ENCODE data around the gene CEBPA.
"Not testable (repeated sequence)": the region's sequence is repeated elsewhere in the genome, so short reads cannot be mapped to it uniquely, and the experiment has no call there.

CEBPA gene

GRCh38 chr19:33300009-33300893, 2.1 kb downstream of the CEBPA start:
- no peak for DNase-seq

DNA sequence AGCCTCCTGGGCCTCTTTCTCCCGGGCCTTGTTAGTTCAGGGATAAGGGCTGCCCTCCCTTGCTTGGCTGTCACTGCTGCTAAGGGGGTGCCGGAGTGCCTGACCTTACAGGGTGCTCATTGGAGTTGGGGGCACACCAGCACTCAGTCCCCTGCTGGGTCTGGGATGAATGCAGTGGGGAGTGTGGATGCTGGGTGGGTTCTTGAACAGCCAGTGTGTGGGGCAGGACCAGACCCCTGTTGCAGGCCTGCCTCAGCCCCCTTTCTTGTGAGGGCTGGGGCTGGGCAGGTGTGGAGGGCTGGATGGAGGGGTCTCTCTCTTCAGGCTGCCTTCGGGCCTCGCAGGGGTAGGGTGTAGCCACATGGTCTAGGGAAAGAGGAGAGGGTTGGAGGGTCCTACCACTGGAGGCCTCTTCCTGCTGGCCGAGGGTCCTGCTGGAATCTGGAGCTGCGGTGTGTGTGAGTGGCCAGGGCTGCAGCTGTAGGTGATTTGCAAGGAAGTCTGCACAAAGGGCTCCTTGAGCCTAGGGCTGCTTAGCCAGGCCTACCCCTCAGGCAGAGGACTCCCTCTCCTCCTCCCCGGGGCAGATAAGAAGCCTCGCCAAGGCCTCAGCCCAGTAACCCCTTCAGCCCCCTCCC, 3.2 kb downstream of the CEBPA start:
- no peak for DNase-seq

DNA sequence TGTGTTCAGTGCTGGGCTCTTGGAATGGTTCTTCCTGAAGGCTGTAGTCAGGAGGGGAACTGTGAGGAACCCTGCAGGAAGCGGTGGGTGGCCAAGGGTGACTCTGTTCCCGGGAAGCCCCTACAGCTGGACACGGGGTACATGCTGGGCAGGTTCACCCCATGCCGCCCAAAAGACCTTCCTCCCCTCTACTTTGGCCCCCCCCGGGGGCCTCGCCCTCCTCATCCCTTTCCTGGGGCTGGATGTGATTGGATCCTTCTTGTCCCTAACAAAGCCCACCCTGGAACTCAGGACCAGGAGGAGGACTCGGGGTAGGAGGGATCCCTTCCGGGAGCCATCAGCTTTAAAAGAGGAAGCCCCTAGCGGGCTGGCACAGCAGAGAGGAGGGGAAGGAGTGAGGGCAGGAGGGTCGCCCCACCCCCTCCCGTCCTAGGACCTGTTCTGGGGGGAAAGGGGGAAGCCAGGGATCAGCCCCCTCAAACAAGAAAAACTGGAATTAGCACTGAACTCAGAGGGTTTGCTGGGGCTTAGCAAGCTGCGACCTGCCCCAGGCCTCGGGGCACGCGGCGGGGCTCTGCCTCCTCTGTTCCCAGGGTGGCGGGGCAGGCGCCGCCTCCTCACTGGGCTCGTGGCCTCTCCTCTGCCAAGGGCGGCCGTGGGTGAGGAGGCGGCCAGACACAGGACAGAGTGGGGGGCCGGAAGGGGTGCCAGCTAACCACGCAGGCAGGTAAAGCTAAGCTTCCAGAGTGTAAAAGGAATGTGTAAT, 4.0 kb downstream of the CEBPA start:
- no peak for DNase-seq

- DNase-seq, result no peak
Measured at GRCh38 chr19:33297401-33298145, 4.8 kb downstream of the CEBPA start.

DNA sequence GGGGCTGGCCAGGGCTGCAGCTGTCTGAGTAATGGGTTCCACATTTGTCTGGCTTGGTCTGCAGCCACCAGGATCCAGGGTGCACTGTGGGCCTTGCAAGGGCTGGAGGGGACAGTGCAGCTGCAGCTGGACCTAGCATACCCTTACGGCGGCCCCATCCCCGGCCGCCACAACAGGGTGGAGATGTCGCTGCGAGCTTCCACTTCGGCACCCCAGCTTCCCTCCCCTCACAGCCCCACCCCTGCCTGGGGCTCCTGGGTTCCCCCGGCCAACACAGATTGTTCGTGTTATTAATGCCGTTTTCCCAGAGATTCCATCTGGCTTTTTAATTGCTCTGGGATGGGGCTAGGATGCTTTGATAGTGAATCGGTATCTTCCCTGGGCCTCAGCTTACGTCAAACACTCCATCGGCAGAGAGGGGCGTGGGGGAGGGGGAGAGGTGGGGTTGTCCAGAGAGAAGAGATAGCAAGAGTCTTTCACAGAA, 5.8 kb downstream of the CEBPA start:
- DNase-seq, result no peak

DNA sequence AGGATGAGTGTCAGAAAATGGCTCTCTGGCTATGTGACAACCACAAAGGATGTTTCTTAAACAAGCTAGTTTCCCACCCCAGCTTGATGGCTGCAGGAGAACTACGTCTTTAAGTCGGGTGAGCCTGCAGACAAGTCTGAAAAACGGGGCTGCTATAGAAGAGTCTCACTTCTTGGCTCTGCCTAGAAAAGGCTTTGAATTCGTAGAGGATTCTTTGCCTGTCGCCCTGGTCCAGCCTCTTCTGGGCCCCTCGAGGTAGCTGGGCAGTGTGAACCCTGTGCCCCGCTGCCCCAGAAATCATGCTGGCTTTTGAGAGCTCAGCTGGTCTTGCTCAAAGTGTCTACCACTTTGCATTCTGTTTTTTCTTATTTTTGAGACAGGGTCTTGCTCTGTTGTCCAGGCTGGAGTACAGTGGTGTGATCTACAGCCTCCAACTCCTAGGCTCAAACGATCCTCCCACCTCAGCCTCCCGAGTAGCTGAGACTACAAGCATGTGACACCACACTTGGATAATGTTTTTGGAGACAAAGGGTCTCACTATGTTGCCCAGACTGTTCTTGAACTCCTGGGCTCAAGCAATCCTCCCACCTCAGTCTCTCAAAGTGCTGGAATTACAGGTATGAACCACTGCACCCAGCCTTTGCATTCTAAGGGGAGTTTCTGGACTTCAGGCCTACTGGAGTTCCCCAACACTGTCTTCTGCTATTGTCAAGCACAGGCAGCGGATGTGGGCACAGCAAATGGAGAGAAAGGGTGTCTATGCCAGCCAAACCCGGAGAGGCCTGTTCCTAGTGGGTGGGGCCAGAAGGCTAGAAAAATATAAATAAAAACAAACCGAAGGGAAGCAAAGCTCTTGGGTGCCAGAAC, 6.5 kb downstream of the CEBPA start:
- DNase-seq, result no peak

DNA sequence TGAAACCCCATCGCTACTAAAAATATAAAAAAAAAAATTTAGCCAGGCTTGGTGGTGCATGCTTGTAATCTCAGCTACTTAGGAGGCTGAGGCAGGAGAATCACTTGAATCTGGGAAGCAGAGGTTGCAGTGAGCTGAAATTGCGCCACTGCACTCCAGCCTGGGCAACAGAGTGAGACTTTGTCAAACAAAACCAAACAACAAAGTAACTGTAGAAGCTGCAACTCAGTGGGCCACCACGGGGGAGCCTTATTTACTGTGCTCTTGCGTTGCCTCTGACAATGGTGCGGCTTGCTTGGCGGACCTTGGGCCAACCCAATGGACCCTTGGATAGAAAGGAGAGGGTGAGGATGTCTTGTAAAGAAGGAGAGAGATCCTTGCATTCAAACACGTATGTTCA, 7.3 kb downstream of the CEBPA start:
- DNase-seq, result not testable (repeated sequence)

DNA sequence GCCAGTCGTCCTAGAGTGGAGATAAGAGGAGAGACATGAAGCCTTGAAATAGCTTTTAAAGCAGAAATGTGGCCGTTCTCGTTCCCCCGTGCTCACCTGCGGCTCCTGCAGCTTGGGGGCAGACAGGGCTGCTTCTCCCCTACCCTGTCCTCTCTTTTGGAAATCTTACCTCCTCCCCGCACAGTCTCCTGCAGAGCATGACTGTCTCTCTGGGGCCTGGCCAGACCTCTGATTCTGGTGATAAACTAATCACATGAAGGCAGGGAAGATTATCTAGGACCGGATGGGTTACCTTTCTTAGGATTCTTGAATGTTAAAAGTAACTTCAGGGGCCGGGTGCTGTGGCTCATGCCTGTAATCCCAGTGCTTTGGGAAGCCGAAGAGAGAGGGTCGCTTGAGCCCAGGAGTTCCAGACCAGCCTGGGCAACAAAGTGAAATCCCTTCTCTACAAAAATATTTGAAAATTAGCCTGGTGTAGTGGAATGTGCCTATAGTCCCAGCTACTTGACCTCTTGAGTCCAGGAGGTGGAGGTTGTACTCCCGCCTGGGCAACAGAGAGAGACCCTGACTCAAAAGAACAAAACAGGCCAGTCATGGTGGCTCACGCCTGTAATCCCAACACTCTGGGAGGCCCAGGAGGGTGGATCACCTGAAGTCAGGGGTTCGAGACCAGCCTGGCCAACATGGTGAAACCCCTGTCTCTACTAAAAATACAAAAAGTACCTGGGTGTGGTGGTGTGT, 8.1 kb downstream of the CEBPA start:
- DNase-seq, result no peak

- DNase-seq, result peak; percentile 27
Measured at GRCh38 chr19:33293255-33294057, 8.9 kb downstream of the CEBPA start.

DNA sequence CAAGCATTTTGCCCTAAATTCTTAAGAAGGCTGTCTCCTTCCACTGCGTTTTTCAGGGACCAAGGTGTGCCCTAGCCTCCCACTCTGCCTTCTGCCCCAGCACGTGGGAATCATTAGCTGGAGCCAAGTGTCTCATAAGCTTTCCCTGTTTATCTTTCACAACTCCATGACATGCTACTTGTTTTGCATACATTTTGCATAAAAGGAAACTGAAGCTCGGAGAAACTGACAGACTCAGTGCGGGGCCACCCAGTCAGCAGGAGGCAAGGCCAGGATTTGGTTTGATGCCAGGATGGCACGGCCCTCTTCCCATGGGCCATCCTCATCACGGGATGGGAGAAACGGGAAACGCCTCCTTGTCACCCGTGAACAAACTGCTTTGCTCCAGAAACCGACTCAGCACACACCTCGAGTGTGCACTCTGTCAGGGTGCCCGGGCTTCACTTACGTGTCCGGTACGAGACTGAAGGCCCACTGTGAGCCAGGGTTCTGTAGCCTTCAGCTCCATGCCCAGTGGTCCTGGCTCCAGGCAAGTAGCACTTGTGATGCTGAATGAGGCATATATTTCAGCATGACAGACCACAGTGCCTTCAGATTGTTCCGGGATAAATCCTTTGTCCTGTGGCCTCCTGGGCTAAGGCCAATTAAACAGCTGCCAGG, 9.6 kb downstream of the CEBPA start:
- no peak for DNase-seq

- no peak for DNase-seq
Measured at GRCh38 chr19:33291623-33292534, 10.5 kb downstream of the CEBPA start.

DNA sequence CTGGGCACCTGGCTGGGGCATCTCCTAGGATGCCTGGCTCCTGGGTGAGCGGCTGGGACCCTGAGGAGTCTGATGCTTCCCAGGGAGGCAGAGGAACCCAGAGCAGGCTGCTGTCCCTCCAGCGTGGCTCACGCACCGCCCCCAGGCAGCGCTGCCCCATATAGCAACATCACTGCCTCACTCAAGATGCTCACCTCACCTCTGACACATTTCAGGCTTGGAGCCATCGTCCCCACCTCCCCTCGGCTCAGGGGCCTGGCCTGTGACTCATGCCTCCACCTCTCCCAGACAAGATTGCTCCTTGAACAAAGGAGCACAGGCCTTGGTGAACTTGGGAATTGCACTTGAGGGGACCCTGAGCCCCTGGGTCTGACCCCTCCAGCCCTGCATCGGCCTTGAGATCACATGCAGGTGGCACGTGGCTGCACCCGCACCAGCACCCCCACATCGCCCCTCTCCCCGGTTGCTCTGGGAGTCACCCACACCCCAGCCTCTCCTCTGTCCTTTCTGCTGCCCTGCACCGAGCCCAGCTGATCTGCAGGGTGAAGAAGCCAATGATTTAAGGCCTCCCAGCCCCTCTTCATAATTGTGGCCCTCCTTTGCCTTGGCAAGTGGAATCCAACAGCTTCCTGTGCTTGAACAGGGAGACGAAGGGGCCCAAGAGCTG, 11.2 kb downstream of the CEBPA start:
- no peak for DNase-seq

DNA sequence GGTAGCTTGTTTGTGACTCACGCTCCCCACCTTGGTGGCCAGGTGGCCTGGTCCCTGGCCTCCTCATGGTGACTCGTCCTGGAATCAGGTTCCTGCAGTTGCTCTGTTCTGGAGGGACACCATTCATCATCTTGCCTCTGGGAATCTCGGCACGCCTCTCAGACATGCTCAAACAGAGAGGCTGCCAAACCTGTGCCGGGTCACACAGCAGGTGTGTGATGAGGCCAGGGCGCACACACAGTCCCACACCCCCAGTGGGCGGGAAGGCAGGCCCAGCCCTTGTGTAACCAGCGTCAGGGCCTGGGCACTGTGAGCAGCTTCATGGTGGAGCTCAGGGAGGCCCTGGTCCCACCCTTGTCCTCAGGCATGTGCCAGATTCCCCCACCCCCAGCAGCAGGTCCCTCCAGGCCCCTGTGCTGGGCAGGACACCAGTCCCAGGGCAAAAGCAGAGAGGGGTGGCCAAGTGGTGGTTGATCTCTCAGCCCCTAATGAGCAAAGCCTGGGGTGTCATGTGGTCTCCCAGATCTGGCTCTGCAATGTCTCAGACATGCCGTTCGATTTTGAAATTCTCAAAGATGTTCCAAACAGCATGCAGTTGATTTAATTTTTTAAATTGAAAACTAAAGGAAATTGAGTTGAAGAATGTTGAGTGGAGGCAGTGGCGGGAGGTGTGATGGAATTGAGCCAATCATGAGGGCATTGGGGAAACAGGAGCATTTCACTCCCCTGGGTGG, 12.1 kb downstream of the CEBPA start:
- no peak for DNase-seq

DNA sequence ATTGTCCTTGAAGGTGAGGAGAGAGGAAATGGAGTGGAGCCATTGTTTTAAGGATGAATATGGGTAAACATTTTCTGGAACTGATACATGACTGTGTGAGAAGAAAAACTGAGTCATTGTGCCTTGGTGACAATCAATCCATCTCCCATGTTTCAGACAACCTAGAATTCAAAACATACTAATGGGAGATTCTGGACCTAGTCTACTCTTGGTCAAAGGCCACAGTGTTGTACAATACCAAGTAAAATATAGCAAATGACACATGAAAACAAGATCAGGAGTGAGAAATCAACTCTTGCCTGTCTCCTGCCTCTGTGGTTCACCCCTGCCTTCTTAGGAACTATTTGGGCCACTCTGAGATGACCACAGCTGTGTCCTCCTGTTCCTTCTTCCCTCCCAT, 13.1 kb downstream of the CEBPA start:
- DNase-seq, result no peak

DNA sequence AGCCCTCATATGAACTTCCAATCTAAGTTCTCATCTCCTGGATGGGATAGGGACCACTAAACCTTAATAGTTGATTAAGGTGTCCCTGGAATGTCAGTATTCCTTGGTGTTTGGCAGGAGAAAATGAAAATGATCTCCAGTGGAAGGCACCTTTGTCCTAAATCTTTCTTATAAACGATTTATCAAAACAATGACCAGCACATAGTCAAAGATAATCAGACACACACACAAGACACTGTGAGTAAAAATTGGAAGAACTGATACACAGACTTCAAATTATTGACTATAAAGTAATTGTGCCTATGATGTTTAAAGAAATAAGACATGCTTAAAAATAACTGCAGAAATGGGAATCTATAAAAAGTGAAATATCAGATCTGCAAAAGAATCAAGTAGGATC, 13.7 kb downstream of the CEBPA start:
- no peak for DNase-seq

GRCh38 chr19:33287927-33288326, 14.4 kb downstream of the CEBPA start:
- no peak for DNase-seq

GRCh38 chr19:33287438-33287837, 14.9 kb downstream of the CEBPA start:
- DNase-seq, result no peak

Data from hematopoietic multipotent progenitor cell treated with erythropoietin and hydrocortisone succinate and interleukin-3 and kit ligand, for 8 days (in vitro differentiated cells).